ENCODE data around the gene ADORA1. TPM values are rescaled to one million over a fixed set of nuclear protein-coding genes. Genes with fewer than 3 reads are reported as not detected.

Gene ADORA1
- total and polyA plus RNA-seq, 4 donors: 0.33 to 1.1 (median 0.37) TPM

DNA sequence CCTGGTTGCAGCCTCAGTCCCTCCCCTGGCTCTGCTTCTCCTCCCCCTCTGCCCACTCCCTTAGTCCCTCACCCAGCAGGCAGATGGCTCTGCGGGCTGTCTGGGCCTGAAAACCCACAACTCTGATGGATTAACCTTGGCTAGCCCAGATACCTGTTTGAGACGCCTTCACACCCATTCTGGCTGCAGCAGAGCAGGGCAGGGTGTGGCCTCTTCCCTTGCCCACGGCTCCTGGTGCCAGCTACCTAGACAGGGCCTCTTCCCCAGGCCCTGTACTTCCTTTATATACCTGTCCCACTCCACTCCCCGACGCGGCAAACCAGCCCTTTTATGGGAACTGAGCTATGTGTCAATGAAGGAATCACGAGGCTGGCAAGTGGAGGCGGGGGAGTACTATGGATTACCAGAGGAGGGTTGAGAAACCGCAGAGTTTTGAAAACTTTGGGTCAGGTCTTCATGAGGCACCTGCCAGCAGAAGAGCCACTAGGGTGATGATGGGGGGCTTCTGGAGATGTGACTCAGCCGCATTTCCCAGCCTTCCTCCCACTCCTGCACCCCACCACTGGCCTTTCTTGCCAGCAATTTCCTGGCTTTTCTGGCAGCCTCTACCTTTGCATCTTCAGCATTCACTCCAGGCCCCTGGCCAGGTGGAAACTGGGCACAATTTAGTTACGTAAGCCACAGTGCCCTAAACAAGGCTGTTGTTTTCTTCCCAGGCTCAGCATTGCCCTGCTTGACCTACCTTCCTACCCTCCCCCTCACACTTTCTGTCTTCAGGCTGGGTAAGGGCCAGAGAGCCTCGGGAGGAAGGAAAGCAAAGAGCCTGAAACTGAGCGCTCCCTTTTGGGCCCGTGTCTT, 59.1 kb downstream of the ADORA1 start, which contains the start of gene CHI3L1:
Gene CHI3L1, minus strand, starts transcription at position 259 of the 858 bp plus-strand sequence. Its CDS starts 81 bp downstream, at position 178.
- no peak for DNase-seq (ENCODE audit: low spot score)

More for the DNA sequence above, 59.1 kb downstream of the ADORA1 start, which contains the start of gene CHI3L1:
- peaks cover 0 to 8% (median 2%) of the 10 kb centered on the region in 4 donors for H3K4me1 ChIP-seq (ENCODE audit: control insufficient read depth in 4 of 4, insufficient read depth in 4 of 4, low read length in 3 of 4)
- no peak within 1 kb of the TSS for H3K4me3 ChIP-seq (ENCODE audit: low read depth in 1 of 3, low read length in 3 of 3)
- WGBS: 45% methylated on average over 14 of the region's 14 CpGs
- no peaks in the 10 kb centered on the region for H3K27me3 ChIP-seq (ENCODE audit: control insufficient read depth in 4 of 4, insufficient read depth in 4 of 4, low read length in 3 of 4)
- no peak within 1 kb of the TSS for H3K9ac ChIP-seq (ENCODE audit: low read depth in 1 of 2, low read length in 2 of 2)
- H3K27ac ChIP-seq (ENCODE audit: low read depth in 1 of 2, low read length in 2 of 2): peak within 1 kb of the TSS; percentile 19 to 38
- H3K9me3 ChIP-seq (ENCODE audit: control insufficient read depth in 4 of 4, low read length in 3 of 4): no peaks in the 10 kb centered on the region
- no peak for TF ChIP-seq YY1 (IDR thresholded peaks at IDR 0.05)
- no peak for TF ChIP-seq FOXA1 (IDR thresholded peaks at IDR 0.05)
- no peak for TF ChIP-seq SP1 (IDR thresholded peaks at IDR 0.05)
- TF ChIP-seq HNF4A (conservative IDR thresholded peaks at IDR 0.05): no peak
- TF ChIP-seq EGR1 (IDR thresholded peaks at IDR 0.05; ENCODE audit: low read depth in 2 of 2): no peak
- TF ChIP-seq GABPA (IDR thresholded peaks at IDR 0.05 in 1 of 2, conservative IDR thresholded peaks at IDR 0.05 in 1 of 2): no peak
- no peak for TF ChIP-seq TAF1 (conservative IDR thresholded peaks at IDR 0.05)
- TF ChIP-seq RAD21 (IDR thresholded peaks at IDR 0.05): no peak
- TF ChIP-seq, protein P1, sequence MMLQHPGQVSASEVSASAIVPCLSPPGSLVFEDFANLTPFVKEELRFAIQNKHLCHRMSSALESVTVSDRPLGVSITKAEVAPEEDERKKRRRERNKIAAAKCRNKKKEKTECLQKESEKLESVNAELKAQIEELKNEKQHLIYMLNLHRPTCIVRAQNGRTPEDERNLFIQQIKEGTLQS (IDR thresholded peaks at IDR 0.05): no peak
- TF ChIP-seq, protein P2, sequence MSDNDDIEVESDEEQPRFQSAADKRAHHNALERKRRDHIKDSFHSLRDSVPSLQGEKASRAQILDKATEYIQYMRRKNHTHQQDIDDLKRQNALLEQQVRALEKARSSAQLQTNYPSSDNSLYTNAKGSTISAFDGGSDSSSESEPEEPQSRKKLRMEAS (IDR thresholded peaks at IDR 0.05): no peak
- TF ChIP-seq, protein P3, sequence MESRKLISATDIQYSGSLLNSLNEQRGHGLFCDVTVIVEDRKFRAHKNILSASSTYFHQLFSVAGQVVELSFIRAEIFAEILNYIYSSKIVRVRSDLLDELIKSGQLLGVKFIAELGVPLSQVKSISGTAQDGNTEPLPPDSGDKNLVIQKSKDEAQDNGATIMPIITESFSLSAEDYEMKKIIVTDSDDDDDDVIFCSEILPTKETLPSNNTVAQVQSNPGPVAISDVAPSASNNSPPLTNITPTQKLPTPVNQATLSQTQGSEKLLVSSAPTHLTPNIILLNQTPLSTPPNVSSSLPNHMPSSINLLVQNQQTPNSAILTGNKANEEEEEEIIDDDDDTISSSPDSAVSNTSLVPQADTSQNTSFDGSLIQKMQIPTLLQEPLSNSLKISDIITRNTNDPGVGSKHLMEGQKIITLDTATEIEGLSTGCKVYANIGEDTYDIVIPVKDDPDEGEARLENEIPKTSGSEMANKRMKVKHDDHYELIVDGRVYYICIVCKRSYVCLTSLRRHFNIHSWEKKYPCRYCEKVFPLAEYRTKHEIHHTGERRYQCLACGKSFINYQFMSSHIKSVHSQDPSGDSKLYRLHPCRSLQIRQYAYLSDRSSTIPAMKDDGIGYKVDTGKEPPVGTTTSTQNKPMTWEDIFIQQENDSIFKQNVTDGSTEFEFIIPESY (IDR thresholded peaks at IDR 0.05): no peak
- no peak for TF ChIP-seq JUND (IDR thresholded peaks at IDR 0.05)
- TF ChIP-seq, protein P4, sequence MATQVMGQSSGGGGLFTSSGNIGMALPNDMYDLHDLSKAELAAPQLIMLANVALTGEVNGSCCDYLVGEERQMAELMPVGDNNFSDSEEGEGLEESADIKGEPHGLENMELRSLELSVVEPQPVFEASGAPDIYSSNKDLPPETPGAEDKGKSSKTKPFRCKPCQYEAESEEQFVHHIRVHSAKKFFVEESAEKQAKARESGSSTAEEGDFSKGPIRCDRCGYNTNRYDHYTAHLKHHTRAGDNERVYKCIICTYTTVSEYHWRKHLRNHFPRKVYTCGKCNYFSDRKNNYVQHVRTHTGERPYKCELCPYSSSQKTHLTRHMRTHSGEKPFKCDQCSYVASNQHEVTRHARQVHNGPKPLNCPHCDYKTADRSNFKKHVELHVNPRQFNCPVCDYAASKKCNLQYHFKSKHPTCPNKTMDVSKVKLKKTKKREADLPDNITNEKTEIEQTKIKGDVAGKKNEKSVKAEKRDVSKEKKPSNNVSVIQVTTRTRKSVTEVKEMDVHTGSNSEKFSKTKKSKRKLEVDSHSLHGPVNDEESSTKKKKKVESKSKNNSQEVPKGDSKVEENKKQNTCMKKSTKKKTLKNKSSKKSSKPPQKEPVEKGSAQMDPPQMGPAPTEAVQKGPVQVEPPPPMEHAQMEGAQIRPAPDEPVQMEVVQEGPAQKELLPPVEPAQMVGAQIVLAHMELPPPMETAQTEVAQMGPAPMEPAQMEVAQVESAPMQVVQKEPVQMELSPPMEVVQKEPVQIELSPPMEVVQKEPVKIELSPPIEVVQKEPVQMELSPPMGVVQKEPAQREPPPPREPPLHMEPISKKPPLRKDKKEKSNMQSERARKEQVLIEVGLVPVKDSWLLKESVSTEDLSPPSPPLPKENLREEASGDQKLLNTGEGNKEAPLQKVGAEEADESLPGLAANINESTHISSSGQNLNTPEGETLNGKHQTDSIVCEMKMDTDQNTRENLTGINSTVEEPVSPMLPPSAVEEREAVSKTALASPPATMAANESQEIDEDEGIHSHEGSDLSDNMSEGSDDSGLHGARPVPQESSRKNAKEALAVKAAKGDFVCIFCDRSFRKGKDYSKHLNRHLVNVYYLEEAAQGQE (IDR thresholded peaks at IDR 0.05): no peak
- TF ChIP-seq NR2F2 (IDR thresholded peaks at IDR 0.05): no peak
- TF ChIP-seq HNF4G (IDR thresholded peaks at IDR 0.05): no peak
- no peak for TF ChIP-seq FOXA2 (IDR thresholded peaks at IDR 0.05)
- TF ChIP-seq, protein P5, sequence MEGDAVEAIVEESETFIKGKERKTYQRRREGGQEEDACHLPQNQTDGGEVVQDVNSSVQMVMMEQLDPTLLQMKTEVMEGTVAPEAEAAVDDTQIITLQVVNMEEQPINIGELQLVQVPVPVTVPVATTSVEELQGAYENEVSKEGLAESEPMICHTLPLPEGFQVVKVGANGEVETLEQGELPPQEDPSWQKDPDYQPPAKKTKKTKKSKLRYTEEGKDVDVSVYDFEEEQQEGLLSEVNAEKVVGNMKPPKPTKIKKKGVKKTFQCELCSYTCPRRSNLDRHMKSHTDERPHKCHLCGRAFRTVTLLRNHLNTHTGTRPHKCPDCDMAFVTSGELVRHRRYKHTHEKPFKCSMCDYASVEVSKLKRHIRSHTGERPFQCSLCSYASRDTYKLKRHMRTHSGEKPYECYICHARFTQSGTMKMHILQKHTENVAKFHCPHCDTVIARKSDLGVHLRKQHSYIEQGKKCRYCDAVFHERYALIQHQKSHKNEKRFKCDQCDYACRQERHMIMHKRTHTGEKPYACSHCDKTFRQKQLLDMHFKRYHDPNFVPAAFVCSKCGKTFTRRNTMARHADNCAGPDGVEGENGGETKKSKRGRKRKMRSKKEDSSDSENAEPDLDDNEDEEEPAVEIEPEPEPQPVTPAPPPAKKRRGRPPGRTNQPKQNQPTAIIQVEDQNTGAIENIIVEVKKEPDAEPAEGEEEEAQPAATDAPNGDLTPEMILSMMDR (IDR thresholded peaks at IDR 0.05; ENCODE audit: low read depth, low read length, missing input control): no peak
- no peak for TF ChIP-seq RXRA (IDR thresholded peaks at IDR 0.05)
- H3K36me3 ChIP-seq (ENCODE audit: control insufficient read depth in 4 of 4, insufficient read depth in 3 of 4, low read depth in 1 of 4, low read length in 3 of 4): no peaks in the 10 kb centered on the region
